Measurements from ENCODE around the gene GPER1.

The GPER1 gene

DNA sequence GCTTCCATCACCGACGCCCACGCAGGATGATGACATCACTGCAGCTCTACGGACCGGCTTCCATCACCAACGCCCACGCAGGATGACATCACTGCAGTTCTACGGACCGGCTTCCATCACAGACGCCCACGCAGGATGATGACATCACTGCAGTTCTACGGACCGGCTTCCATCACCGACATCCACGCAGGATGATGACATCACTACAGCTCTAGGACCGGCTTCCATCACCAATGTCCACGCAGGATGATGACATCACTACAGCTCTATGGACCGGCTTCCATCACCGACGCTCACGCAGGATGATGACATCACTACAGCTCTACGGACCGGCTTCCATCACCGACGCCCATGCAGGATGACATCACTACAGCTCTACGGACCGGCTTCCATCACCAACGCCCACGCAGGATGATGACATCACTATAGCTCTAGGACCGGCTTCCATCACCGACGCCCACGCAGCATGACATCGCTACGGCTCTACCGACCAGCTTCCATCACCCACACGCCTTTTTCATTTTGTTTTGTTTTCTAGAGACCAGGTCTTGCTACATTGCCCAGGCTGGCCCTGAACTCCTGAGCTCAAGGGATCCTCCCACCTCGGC lies 29.5 kb downstream of the GPER1 start:
- Histone ChIP-seq H4K8ac (ENCODE audit: low read depth, low read length) (no peak overlapping the region), H3K14ac (ENCODE audit: low read length) (no peak overlapping the region), H3K9me3 (ENCODE audit: insufficient read depth, low read depth, low read length) (peaks cover 1% of the 10 kb centered on the region), H3K4me3 (ENCODE audit: low read depth, low read length) (no peak overlapping the region), H3K27me3 (ENCODE audit: insufficient read depth, low read length) (no peaks in the 10 kb centered on the region), H3K27ac (ENCODE audit: low read depth, low read length) (no peak overlapping the region), H3K23ac (ENCODE audit: low read length) (no peak overlapping the region), H3K4me1 (ENCODE audit: control insufficient read depth in 1 of 2, insufficient read depth in 2 of 2, low read length in 2 of 2) (no peaks in the 10 kb centered on the region), H4K12ac (ENCODE audit: low read depth, low read length) (no peak overlapping the region), H3K79me1 (ENCODE audit: low read length) (no peaks in the 10 kb centered on the region), H2BK12ac (ENCODE audit: low read length) (no peak overlapping the region), H2BK120ac (ENCODE audit: insufficient read depth, low read length, poor library complexity) (no peak overlapping the region), H3K4me2 (ENCODE audit: low read length) (no peak overlapping the region), H2AK5ac (ENCODE audit: low read length) (no peak overlapping the region), H4K91ac (ENCODE audit: low read depth, low read length) (no peak overlapping the region), H3K4ac (ENCODE audit: low read depth, low read length) (no peak overlapping the region), H3K36me3 (ENCODE audit: control insufficient read depth in 1 of 2, insufficient read depth in 2 of 2, low read length in 2 of 2) (peaks cover 8 to 9% of the 10 kb centered on the region in 2 experiments), H2BK5ac (ENCODE audit: low read depth, low read length, poor library complexity) (no peak overlapping the region), H3K79me2 (ENCODE audit: control insufficient read depth, insufficient read depth, low read length, poor library complexity) (no peaks in the 10 kb centered on the region), H3K18ac (ENCODE audit: low read length) (no peak overlapping the region), H3K9ac (ENCODE audit: low read length) (no peak overlapping the region), H2AFZ (ENCODE audit: insufficient read depth, low read length, poor library complexity) (no peak overlapping the region)
- no peak for DNase-seq
- no CpG with 5 or more reads among the region's 38 CpGs for WGBS (ENCODE audit: extremely low coverage, insufficient coverage, insufficient read length)

DNA sequence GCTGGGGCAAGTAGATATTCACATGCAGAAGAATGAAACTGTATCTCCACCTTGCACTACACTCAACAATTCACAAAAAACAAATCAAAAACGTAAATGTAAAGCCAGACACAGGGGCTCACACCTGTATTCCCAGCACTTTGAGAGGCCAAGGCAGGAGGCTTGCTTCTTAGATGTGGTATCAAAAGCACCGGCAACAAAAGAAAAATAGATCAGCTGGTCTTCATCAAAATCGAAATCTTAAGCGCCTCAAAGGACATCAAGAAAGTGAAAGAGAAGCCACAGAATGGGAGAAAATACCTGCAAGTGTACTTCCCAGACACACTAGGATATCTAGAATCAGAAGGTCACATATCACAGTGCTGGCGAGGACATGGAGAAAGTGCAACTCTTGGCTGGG lies 31.3 kb downstream of the GPER1 start:
- Histone ChIP-seq H3K4ac (ENCODE audit: low read depth, low read length) (no peak overlapping the region), H3K18ac (ENCODE audit: low read length) (no peak overlapping the region), H2BK5ac (ENCODE audit: low read depth, low read length, poor library complexity) (no peak overlapping the region), H3K14ac (ENCODE audit: low read length) (no peak overlapping the region), H3K36me3 (ENCODE audit: control insufficient read depth in 1 of 2, insufficient read depth in 2 of 2, low read length in 2 of 2) (peaks cover 9 to 11% of the 10 kb centered on the region in 2 experiments), H3K27ac (ENCODE audit: low read depth, low read length) (no peak overlapping the region), H2AK5ac (ENCODE audit: low read length) (no peak overlapping the region), H4K91ac (ENCODE audit: low read depth, low read length) (no peak overlapping the region), H4K8ac (ENCODE audit: low read depth, low read length) (no peak overlapping the region), H3K9ac (ENCODE audit: low read length) (no peak overlapping the region), H3K4me2 (ENCODE audit: low read length) (no peak overlapping the region), H3K79me2 (ENCODE audit: control insufficient read depth, insufficient read depth, low read length, poor library complexity) (no peaks in the 10 kb centered on the region), H2BK120ac (ENCODE audit: insufficient read depth, low read length, poor library complexity) (no peak overlapping the region), H3K27me3 (ENCODE audit: insufficient read depth, low read length) (no peaks in the 10 kb centered on the region), H3K4me1 (ENCODE audit: control insufficient read depth in 1 of 2, insufficient read depth in 2 of 2, low read length in 2 of 2) (peaks cover 0 to 1% of the 10 kb centered on the region in 2 experiments), H2AFZ (ENCODE audit: insufficient read depth, low read length, poor library complexity) (no peak overlapping the region), H3K23ac (ENCODE audit: low read length) (no peak overlapping the region), H4K12ac (ENCODE audit: low read depth, low read length) (no peak overlapping the region), H3K9me3 (ENCODE audit: insufficient read depth, low read depth, low read length) (peaks cover 1% of the 10 kb centered on the region), H2BK12ac (ENCODE audit: low read length) (no peak overlapping the region), H3K4me3 (ENCODE audit: low read depth, low read length) (no peak overlapping the region), H3K79me1 (ENCODE audit: low read length) (no peaks in the 10 kb centered on the region)
- DNase-seq: no peak
- WGBS (ENCODE audit: extremely low coverage, insufficient coverage, insufficient read length): no CpG with 5 or more reads among the region's 5 CpGs

DNA sequence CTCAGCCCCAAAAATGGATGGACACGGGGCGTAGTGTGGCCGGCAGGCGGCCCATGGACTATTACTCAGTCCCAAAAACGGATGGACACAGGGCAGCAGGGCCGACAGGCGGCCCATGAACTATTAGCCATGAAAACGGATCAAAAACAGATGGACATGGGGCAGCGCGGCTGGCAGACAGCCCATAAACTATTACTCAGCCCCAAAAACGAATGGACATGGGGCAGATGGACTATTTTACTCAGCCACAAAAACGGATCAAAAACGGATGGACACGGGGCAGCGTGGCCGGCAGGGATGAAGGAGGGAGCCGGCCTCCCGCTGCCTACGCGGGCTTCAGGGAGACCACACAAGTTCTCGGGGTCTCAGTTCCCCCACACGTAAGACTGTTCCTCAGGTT lies 32.9 kb downstream of the GPER1 start:
- Histone ChIP-seq H3K18ac (ENCODE audit: low read length) (no peak overlapping the region), H4K12ac (ENCODE audit: low read depth, low read length) (no peak overlapping the region), H3K27ac (ENCODE audit: low read depth, low read length) (no peak overlapping the region), H2AFZ (ENCODE audit: insufficient read depth, low read length, poor library complexity) (no peak overlapping the region), H3K9me3 (ENCODE audit: insufficient read depth, low read depth, low read length) (peaks cover 1% of the 10 kb centered on the region), H3K23ac (ENCODE audit: low read length) (no peak overlapping the region), H3K4me2 (ENCODE audit: low read length) (no peak overlapping the region), H3K4me3 (ENCODE audit: low read depth, low read length) (no peak overlapping the region), H3K4ac (ENCODE audit: low read depth, low read length) (no peak overlapping the region), H4K8ac (ENCODE audit: low read depth, low read length) (no peak overlapping the region), H4K91ac (ENCODE audit: low read depth, low read length) (no peak overlapping the region), H2BK120ac (ENCODE audit: insufficient read depth, low read length, poor library complexity) (no peak overlapping the region), H2BK5ac (ENCODE audit: low read depth, low read length, poor library complexity) (no peak overlapping the region), H2BK12ac (ENCODE audit: low read length) (no peak overlapping the region), H3K79me2 (ENCODE audit: control insufficient read depth, insufficient read depth, low read length, poor library complexity) (no peaks in the 10 kb centered on the region), H2AK5ac (ENCODE audit: low read length) (no peak overlapping the region), H3K79me1 (ENCODE audit: low read length) (no peaks in the 10 kb centered on the region), H3K36me3 (ENCODE audit: control insufficient read depth in 1 of 2, insufficient read depth in 2 of 2, low read length in 2 of 2) (peaks cover 10 to 17% of the 10 kb centered on the region in 2 experiments), H3K4me1 (ENCODE audit: control insufficient read depth in 1 of 2, insufficient read depth in 2 of 2, low read length in 2 of 2) (peaks cover 0 to 2% of the 10 kb centered on the region in 2 experiments), H3K14ac (ENCODE audit: low read length) (no peak overlapping the region), H3K9ac (ENCODE audit: low read length) (no peak overlapping the region), H3K27me3 (ENCODE audit: insufficient read depth, low read length) (no peaks in the 10 kb centered on the region)
- WGBS (ENCODE audit: extremely low coverage, insufficient coverage, insufficient read length): no CpG with 5 or more reads among the region's 22 CpGs
- DNase-seq: no peak

DNA sequence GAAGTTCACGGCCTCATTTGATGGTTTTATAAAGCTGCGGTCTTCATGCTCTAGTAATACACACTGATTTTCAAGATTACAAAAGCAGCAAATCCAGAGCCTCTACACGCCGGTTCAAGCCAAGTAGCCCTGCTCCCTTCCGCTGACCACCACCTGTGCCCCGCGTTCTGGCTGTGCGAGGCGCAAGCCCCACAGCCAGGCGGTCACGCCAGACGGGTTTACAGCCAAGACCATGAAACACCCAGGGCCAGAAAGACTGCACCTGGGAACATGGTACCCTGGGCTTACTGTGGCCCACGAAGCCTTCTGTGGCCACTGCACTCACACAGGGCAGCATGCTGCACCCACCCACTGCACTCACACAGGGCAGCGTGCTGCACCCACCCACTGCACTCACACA lies 33.6 kb downstream of the GPER1 start:
- Histone ChIP-seq H2AK5ac (ENCODE audit: low read length) (no peak overlapping the region), H3K23ac (ENCODE audit: low read length) (no peak overlapping the region), H3K27me3 (ENCODE audit: insufficient read depth, low read length) (no peaks in the 10 kb centered on the region), H3K4ac (ENCODE audit: low read depth, low read length) (no peak overlapping the region), H3K79me2 (ENCODE audit: control insufficient read depth, insufficient read depth, low read length, poor library complexity) (no peaks in the 10 kb centered on the region), H4K12ac (ENCODE audit: low read depth, low read length) (no peak overlapping the region), H3K9me3 (ENCODE audit: insufficient read depth, low read depth, low read length) (peaks cover 1% of the 10 kb centered on the region), H3K4me3 (ENCODE audit: low read depth, low read length) (no peak overlapping the region), H4K91ac (ENCODE audit: low read depth, low read length) (no peak overlapping the region), H3K27ac (ENCODE audit: low read depth, low read length) (no peak overlapping the region), H3K79me1 (ENCODE audit: low read length) (no peaks in the 10 kb centered on the region), H3K18ac (ENCODE audit: low read length) (no peak overlapping the region), H3K14ac (ENCODE audit: low read length) (no peak overlapping the region), H3K4me2 (ENCODE audit: low read length) (no peak overlapping the region), H2AFZ (ENCODE audit: insufficient read depth, low read length, poor library complexity) (no peak overlapping the region), H2BK120ac (ENCODE audit: insufficient read depth, low read length, poor library complexity) (no peak overlapping the region), H2BK12ac (ENCODE audit: low read length) (no peak overlapping the region), H3K4me1 (ENCODE audit: control insufficient read depth in 1 of 2, insufficient read depth in 2 of 2, low read length in 2 of 2) (peaks cover 0 to 2% of the 10 kb centered on the region in 2 experiments), H3K9ac (ENCODE audit: low read length) (no peak overlapping the region), H3K36me3 (ENCODE audit: control insufficient read depth in 1 of 2, insufficient read depth in 2 of 2, low read length in 2 of 2) (peaks cover 13 to 18% of the 10 kb centered on the region in 2 experiments), H2BK5ac (ENCODE audit: low read depth, low read length, poor library complexity) (no peak overlapping the region), H4K8ac (ENCODE audit: low read depth, low read length) (no peak overlapping the region)
- DNase-seq: no peak
- WGBS (ENCODE audit: extremely low coverage, insufficient coverage, insufficient read length): no CpG with 5 or more reads among the region's 14 CpGs
